Measurements from ENCODE around the gene GNAT2.

GNAT2 gene

DNA sequence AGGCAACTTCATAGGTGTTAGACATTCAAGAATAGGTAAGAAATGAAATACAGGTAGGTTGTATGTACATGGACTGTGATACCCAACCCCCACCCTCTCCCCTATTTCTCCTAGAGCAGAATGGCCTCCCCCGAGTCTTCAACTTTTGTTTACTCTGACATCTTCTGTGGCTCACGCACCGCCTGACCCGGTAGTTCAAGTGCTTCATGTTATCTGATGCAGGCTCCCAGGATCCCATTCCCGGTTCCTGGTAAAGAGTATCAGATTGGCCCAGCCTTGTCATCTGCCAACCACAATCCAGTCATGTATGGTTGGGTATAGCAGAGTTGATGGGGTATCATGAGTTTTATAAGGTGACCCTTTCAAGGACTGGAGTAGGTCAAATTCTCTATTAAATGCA is 61.9 kb downstream of the GNAT2 start:
- Histone ChIP-seq H3K27ac (ENCODE audit: low read depth, low read length) (no peak overlapping the region), H3K9me3 (ENCODE audit: control insufficient read depth, insufficient read depth, low read length) (no peaks in the 10 kb centered on the region), H3K4me2 (ENCODE audit: low read length) (no peak overlapping the region), H3K36me3 (ENCODE audit: control insufficient read depth, low read length) (0 out of 2 replicates have a peak, but pooled peaks cover 6% of the 10 kb centered on the region), H3K27me3 (ENCODE audit: control insufficient read depth, low read length) (no peaks in the 10 kb centered on the region), H3K79me2 (ENCODE audit: control insufficient read depth, low read length) (peaks cover 100% of the 10 kb centered on the region), H3K9me2 (replicated peaks; ENCODE audit: control insufficient read depth, low read length) (no peaks in the 10 kb centered on the region), H3K4me3 (ENCODE audit: low read length) (no peak overlapping the region), H3F3A (ENCODE audit: control insufficient read depth, insufficient read depth) (peaks cover 3% of the 10 kb centered on the region; the same call in 1 of the 2 replicates), H3K4me1 (ENCODE audit: control insufficient read depth, low read length) (peaks cover 16% of the 10 kb centered on the region), H4K20me1 (ENCODE audit: control insufficient read depth, insufficient read depth, low read depth, low read length) (peaks cover 16% of the 10 kb centered on the region; the same call in 1 of the 2 replicates)
- TF ChIP-seq EZH2phosphoT487 (IDR thresholded peaks at IDR 0.05; ENCODE audit: borderline replicate concordance, low read length) = no peak
- TF ChIP-seq CTCF (IDR thresholded peaks at IDR 0.05; ENCODE audit: low read depth, low read length, poor library complexity, severe bottlenecking) = no peak

- H3K4me2 ChIP-seq (ENCODE audit: low read length) = no peak overlapping the region
- H3K27ac ChIP-seq (ENCODE audit: low read depth, low read length) = no peak overlapping the region
- no peak overlapping the region for H3K4me3 ChIP-seq (ENCODE audit: low read length)
- peaks cover 3% of the 10 kb centered on the region; the same call in 1 of the 2 replicates for H3F3A ChIP-seq (ENCODE audit: control insufficient read depth, insufficient read depth)
- H3K9me3 ChIP-seq (ENCODE audit: control insufficient read depth, insufficient read depth, low read length) = no peaks in the 10 kb centered on the region
- peaks cover 100% of the 10 kb centered on the region for H3K79me2 ChIP-seq (ENCODE audit: control insufficient read depth, low read length)
- TF ChIP-seq CTCF (IDR thresholded peaks at IDR 0.05; ENCODE audit: low read depth, low read length, poor library complexity, severe bottlenecking) = no peak
- TF ChIP-seq EZH2phosphoT487 (IDR thresholded peaks at IDR 0.05; ENCODE audit: borderline replicate concordance, low read length) = no peak
- peaks cover 16% of the 10 kb centered on the region; the same call in 1 of the 2 replicates for H4K20me1 ChIP-seq (ENCODE audit: control insufficient read depth, insufficient read depth, low read depth, low read length)
- no peaks in the 10 kb centered on the region for H3K9me2 ChIP-seq (replicated peaks; ENCODE audit: control insufficient read depth, low read length)
- peaks cover 8% of the 10 kb centered on the region; the same call in 1 of the 2 replicates for H3K36me3 ChIP-seq (ENCODE audit: control insufficient read depth, low read length)
- H3K27me3 ChIP-seq (ENCODE audit: control insufficient read depth, low read length) = no peaks in the 10 kb centered on the region
- H3K4me1 ChIP-seq (ENCODE audit: control insufficient read depth, low read length) = peaks cover 16% of the 10 kb centered on the region
Observed at GRCh38 chr1:109556563-109556962, 62.9 kb downstream of the GNAT2 start.
